Uterus (tissue), 2 donors: Measurements from ENCODE around the gene METTL17.
"Not testable (repeated sequence)": the region's sequence is repeated elsewhere in the genome, so short reads cannot be mapped to it uniquely, and the experiment has no call there.

Experiments
- CTCF ChIP-seq, 4 experiments: fragments of 200-600 bp in 2 of 4; fragments of 450-650 bp in 2 of 4; sonication (generic) in 2 of 4; IDR thresholded peaks; one replicate each; pipeline ENCODE4 v1.5.1; 2016 to 2019; ENCODE audit warnings: antibody characterized with exemption in 4 of 4, mild to moderate bottlenecking in 2 of 4, moderate library complexity in 1 of 4
- POLR2A ChIP-seq, 2 donors: fragments of 450-650 bp; IDR thresholded peaks; one replicate each; pipeline ENCODE4 v1.6.1; 2016; ENCODE audit warnings: antibody characterized with exemption in 2 of 2, mild to moderate bottlenecking in 1 of 2, moderate library complexity in 1 of 2

DNA sequence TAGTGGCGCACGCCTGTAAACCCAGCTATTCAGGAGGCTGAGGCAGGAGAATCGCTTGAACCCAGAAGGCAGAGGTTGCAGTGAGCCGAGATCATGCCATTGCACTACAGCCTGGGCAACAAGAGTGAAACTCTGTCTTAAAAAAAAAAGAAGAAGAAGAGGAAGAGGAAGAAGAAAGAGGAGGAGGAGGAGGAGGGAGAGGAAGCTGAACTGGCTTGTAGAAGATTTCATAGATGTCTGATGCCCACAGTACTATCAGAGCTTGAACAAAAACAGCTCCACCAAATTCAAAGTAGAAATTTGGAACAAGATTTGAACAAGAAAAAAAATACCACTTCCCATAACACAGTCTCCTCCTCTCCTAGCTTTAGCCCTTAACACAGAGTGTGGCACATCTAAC, 4.1 kb upstream of the METTL17 start:
- not testable (repeated sequence) for TF ChIP-seq CTCF, POLR2A (IDR thresholded peaks at IDR 0.05)
